HepG2 (cell line): ENCODE results near the gene OR5A1.

Source experiments
- CBFB ChIP-seq: sonication (generic); formaldehyde crosslinking; IDR thresholded peaks from 2 replicates; pipeline ENCODE4 v1.4.0; 2020; ENCODE audit warnings: missing genetic modification reagents
- ZNF260 ChIP-seq: sonication (generic); formaldehyde crosslinking; IDR thresholded peaks from 2 replicates; pipeline ENCODE4 v1.4.0; 2020; ENCODE audit warnings: missing genetic modification reagents, low read depth, mild to moderate bottlenecking, borderline replicate concordance
- TF ChIP-seq, protein P1 (sequence below): sonication (generic); formaldehyde crosslinking; IDR thresholded peaks from 2 replicates; pipeline ENCODE4 v1.5.0; 2020; ENCODE audit warnings: missing genetic modification reagents, mild to moderate bottlenecking, borderline replicate concordance
- TF ChIP-seq, protein P2 (sequence below): sonication (generic); formaldehyde crosslinking; IDR thresholded peaks from 2 replicates; pipeline ENCODE4 v1.8.0; 2022; ENCODE audit warnings: mild to moderate bottlenecking, missing genetic modification reagents, moderate library complexity
- TF ChIP-seq, protein P3 (sequence below): sonication (generic); formaldehyde crosslinking; IDR thresholded peaks from 2 replicates; pipeline ENCODE4 v1.5.0; 2020; ENCODE audit warnings: mild to moderate bottlenecking, missing genetic modification reagents, moderate library complexity

DNA sequence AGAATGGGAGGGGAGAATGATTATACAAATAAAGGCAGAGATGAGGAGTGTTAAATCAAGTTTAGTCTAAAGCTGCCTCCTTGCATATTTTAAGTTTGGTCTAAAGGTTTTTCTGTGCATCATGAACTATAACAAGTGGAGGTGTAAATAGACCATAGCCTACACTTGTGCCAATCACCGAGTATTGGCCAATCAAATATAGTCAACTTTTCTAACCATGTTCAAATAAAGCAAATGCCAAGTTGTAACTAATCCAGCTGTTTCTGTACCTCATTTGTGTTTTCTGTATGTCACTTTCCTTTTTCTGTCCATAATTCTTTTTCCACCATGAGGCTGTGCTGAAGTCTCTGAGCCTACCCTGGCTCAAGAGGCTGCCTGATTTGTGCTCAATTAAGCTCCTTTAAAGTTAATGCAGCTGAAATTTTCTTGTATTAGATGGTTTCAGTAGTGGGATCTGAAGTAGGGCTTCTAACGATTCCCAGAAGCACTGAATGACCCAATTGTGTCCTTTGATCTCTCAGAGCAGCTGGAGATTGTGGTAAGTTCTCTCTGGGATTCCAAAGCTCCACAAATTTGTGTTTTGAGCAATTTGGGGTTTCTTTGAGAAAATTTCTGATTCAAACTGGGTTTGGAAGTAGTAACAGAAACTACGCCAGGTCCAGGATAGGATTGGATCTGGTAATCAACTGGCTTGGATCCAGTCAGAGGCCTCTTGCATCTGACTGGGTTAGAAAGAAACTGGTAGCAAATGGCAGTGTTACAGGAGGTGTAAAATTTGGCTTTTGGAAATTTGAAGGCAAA, 35.6 kb upstream of the OR5A1 start:
- TF ChIP-seq ZNF260 (CRISPR knock-in tag) (no peak), CBFB (no peak)
- TF ChIP-seq, protein P1, sequence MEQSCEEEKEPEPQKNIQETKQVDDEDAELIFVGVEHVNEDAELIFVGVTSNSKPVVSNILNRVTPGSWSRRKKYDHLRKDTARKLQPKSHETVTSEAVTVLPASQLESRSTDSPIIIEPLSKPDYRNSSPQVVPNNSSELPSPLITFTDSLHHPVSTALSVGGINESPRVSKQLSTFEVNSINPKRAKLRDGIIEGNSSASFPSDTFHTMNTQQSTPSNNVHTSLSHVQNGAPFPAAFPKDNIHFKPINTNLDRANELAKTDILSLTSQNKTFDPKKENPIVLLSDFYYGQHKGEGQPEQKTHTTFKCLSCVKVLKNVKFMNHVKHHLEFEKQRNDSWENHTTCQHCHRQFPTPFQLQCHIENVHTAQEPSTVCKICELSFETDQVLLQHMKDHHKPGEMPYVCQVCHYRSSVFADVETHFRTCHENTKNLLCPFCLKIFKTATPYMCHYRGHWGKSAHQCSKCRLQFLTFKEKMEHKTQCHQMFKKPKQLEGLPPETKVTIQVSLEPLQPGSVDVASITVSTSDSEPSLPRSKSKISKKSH (CRISPR knock-in tag) = no peak
- TF ChIP-seq, protein P2, sequence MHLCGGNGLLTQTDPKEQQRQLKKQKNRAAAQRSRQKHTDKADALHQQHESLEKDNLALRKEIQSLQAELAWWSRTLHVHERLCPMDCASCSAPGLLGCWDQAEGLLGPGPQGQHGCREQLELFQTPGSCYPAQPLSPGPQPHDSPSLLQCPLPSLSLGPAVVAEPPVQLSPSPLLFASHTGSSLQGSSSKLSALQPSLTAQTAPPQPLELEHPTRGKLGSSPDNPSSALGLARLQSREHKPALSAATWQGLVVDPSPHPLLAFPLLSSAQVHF = no peak
- TF ChIP-seq, protein P3, sequence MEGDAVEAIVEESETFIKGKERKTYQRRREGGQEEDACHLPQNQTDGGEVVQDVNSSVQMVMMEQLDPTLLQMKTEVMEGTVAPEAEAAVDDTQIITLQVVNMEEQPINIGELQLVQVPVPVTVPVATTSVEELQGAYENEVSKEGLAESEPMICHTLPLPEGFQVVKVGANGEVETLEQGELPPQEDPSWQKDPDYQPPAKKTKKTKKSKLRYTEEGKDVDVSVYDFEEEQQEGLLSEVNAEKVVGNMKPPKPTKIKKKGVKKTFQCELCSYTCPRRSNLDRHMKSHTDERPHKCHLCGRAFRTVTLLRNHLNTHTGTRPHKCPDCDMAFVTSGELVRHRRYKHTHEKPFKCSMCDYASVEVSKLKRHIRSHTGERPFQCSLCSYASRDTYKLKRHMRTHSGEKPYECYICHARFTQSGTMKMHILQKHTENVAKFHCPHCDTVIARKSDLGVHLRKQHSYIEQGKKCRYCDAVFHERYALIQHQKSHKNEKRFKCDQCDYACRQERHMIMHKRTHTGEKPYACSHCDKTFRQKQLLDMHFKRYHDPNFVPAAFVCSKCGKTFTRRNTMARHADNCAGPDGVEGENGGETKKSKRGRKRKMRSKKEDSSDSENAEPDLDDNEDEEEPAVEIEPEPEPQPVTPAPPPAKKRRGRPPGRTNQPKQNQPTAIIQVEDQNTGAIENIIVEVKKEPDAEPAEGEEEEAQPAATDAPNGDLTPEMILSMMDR (CRISPR knock-in tag) = no peak
